HG02884 (cell line): ENCODE measurements around the gene EPSTI1.
"Not testable (repeated sequence)": the region's sequence is repeated elsewhere in the genome, so short reads cannot be mapped to it uniquely, and the experiment has no call there.

Experiments
- ATAC-seq: cut with Tn5 transposase; IDR thresholded peaks from one replicate; pipeline ENCODE4 v1.9.1; 2021; ENCODE audit warnings: mild to moderate bottlenecking, moderate library complexity; ENCODE audit not compliant: unreplicated experiment

Gene EPSTI1

DNA sequence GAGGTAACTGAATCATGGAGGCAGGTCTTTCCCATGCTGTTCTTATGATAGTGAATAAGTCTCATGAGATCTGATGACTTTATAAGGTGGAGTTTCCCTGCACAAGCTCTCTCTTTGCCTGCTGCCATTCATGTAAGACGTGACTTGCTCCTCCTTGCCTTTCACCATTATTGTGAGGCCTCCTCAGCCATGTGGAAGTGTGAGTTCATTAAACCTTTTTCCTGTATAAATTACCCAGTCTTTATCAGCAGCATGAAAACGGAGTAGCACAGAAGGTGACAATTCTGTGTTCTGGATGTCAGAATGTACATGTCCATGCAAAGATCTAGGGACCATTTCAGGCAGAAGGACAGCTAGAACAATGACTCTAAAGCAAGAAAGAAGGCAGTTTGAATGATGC is 129.7 kb downstream of the EPSTI1 start:
- ATAC-seq, result not testable (repeated sequence)

- no peak for ATAC-seq
Observed at GRCh38 chr13:42860485-42860884, 131.6 kb downstream of the EPSTI1 start.

DNA sequence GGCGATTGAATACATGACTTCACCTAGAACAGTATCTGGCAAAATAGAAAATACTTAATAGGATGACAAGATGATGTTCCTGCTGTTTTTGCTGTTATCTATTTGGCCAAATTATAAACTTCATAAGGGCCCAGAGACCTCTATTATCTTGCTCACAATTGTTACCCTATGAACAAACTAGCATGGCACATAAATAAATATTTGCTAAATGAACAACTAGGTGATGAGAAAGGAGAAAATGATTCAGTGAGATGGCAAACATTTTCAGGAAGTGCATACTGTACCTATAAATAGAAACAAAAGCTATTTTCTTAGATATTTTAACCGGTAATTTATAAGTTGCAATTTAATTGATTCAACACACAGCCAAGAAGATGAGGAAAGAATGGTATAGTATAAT is 132.3 kb downstream of the EPSTI1 start:
- ATAC-seq, result no peak

DNA sequence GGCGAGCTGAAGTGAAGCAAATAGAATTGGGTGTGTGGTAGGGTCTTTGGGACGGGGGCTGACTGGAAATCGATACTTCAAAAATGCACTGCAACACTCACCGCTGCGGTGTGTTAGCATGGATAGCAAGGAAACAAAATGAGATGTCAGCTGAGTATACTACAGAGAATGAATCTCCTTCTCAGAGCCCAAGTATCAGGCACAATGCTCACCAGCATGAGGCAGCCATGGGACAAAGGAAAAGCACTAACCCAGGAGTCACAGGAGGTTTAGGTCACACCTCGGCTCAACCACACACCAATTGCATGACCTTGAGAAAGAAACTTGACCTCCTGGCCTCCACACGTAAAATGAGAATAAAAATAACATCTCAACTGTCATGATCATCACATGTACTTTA is 136.6 kb downstream of the EPSTI1 start:
- no peak for ATAC-seq

- ATAC-seq, result no peak
Observed at GRCh38 chr13:42852136-42852535, 139.9 kb downstream of the EPSTI1 start.

- ATAC-seq, result no peak
Observed at GRCh38 chr13:42849200-42849599, 142.8 kb downstream of the EPSTI1 start.

DNA sequence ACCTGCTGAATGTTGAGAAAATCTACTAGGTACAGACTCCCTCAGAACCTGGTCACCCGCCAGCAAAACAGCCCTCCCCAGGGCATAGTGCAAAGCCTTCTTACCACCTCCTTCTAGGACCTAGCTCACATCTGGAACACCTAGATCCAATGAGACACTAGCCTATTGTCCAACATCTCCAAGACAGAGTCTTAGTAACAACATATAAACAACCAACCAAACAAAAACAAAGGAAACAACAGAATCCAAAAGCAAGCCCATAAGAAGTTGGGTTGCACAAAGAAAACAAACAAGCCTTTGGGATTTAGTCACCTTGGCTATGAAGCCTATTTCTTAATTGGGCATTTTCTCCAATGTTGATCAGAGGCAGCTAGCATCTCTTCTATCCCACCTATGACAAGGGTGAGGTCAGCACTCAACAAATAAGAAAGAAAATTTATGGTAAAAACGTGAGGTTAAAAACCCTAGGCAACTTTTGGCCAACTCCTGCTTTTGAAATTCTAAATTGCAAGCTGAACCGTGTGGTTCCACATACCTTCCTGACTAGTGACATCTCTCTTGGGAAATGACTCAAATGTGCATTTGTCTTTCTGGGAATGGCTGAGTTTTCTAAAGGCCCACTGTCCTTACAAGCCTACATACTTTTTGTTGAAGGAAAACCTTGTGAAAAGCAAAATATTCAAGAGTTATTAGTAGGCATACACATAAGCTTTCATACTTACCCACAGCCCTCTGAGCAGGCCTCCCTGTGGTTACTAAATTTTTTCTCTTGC is 144.0 kb downstream of the EPSTI1 start:
- no peak for ATAC-seq

DNA sequence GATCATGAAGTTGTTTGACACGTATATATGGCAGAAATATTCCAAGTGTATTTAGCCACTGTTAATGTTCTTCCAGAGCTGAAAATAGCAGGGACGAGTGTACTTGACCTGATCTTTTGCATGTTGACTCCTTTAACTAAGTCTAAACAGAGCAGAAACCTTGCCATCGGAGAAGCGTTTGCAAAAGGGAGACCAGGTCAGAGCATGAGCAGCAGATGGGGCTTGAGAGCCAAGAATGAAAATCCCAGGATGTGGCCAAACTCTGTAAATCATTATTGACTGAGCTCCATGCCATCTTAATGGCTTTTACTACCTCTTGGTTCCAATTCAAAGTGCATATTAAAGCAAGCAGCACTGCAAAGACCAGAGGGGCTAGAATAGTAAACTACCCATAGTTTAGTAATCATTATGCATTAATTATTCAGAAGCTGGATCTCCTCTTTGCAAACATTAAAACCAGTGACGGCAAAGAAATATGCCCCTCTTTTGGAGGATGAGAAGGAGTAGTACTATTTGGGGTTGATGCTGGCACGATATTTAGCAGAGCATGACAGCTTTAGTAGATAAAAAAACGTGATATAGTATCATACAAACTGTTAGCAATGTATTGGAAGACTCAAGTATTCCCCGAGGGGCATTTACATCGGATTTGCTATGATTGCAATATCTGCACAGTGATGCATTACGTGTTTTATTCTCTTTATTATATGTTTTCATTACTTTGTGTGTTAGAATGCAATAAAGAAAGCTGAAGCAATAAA is 154.9 kb downstream of the EPSTI1 start:
- no peak for ATAC-seq
